Activated T-cell treated with anti-CD3 and anti-CD28 coated beads, Interleukin-2, amount 50 U/mL, for 72 hours (primary cell): ENCODE results near the gene ABCB10. TPM values are rescaled to one million over a fixed set of nuclear protein-coding genes. Genes with fewer than 3 reads are reported as not detected.
"Not testable (repeated sequence)": the region's sequence is repeated elsewhere in the genome, so short reads cannot be mapped to it uniquely, and the experiment has no call there.

Experiments used
- ATAC-seq, 2 donors: fragments of 150-1000 bp; cut with Tn5 transposase; replicated peaks in 1 of 2; 2 replicates each; pipeline ENCODE4 v1.10.0; 2021; ENCODE audit warnings: moderate library complexity in 2 of 2, mild to moderate bottlenecking in 1 of 2
- DNase-seq, 2 donors: peaks; one replicate each; pipeline ENCODE4 v3.0.0; 2021 to 2022; ENCODE audit warnings: mixed read lengths in 1 of 2
- H3K27ac Mint-ChIP-seq: one replicate; pipeline ENCODE4 v1.8.0; 2022; ENCODE audit warnings: mild to moderate bottlenecking, moderate library complexity, mixed read lengths
- H3K27me3 Mint-ChIP-seq: one replicate; pipeline ENCODE4 v1.8.0; 2022; ENCODE audit warnings: low read depth, mixed read lengths
- H3K36me3 Mint-ChIP-seq, 2 donors: one replicate each; pipeline ENCODE4 v1.8.0; 2022; ENCODE audit warnings: mixed read lengths in 2 of 2, mild to moderate bottlenecking in 1 of 2; ENCODE audit not compliant: insufficient read depth in 2 of 2
- H3K4me1 Mint-ChIP-seq: one replicate; pipeline ENCODE4 v1.8.0; 2022; ENCODE audit warnings: low read depth, mixed read lengths
- H3K4me3 Mint-ChIP-seq, 2 donors: one replicate each; pipeline ENCODE4 v1.8.0; 2022; ENCODE audit warnings: mild to moderate bottlenecking in 2 of 2, mixed read lengths in 2 of 2, moderate library complexity in 2 of 2
- H3K9me3 Mint-ChIP-seq, 2 donors: one replicate each; pipeline ENCODE4 v1.8.0; 2022; ENCODE audit warnings: mixed read lengths in 2 of 2
- total RNA-seq, 2 donors: library from RNA; stranded (reverse); gene quantifications; one replicate each; pipeline ENCODE4 v1.2.3, GENCODE V29; 2022

ABCB10 gene
- total RNA-seq, 2 donors from 2014 or later, result 25.7 to 32.0 TPM

DNA sequence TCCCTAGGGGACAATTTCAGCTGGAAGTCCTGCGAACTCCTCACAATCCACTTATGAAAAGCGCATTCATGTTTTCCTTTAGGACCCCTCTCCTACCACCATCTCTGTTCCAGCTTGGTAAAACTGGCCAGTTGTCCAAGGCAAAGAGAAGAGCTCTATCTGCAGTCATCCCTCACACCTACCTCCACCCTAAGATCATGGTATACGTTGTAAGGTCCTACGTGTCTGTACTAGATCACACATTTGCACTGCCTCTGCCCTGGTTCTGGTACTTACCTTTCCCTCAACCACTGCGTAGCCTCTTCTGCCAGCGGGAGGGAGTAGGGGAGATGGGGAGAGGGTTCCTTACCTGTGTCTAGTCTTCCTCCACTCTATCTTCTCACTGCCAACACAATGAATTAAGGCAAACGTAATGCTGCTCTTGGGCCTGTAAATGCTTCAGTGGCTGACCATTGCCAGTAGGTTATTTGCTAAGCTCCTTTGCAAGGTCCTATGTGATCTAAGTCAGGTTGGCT, 49.6 kb downstream of the ABCB10 start:
- H3K36me3 Mint-ChIP-seq, result no peaks in the 10 kb centered on the region
- DNase-seq (no peak), ATAC-seq (no peak)
- H3K27ac Mint-ChIP-seq, result peak overlapping the region; percentile 96
- peak overlapping the region; percentile 83 to 98 for H3K4me3 Mint-ChIP-seq
- H3K4me1 Mint-ChIP-seq, result peaks cover 32% of the 10 kb centered on the region
- no peaks in the 10 kb centered on the region for H3K9me3 Mint-ChIP-seq
- H3K27me3 Mint-ChIP-seq, result no peaks in the 10 kb centered on the region

- peak within 1 kb of the TSS; percentile 96 for H3K27ac Mint-ChIP-seq
- H3K4me1 Mint-ChIP-seq, result peaks cover 32% of the 10 kb centered on the region
- peak within 1 kb of the TSS; percentile 83 to 98 for H3K4me3 Mint-ChIP-seq
- peak; percentile 98 for DNase-seq
- H3K27me3 Mint-ChIP-seq, result no peaks in the 10 kb centered on the region
- ATAC-seq, result peak; percentile 94 to 96
- no peaks in the 10 kb centered on the region for H3K36me3 Mint-ChIP-seq
- no peaks in the 10 kb centered on the region for H3K9me3 Mint-ChIP-seq
Observed at GRCh38 chr1:229507951-229508822, 50.3 kb downstream of the ABCB10 start, which contains the start of gene NUP133. NUP133 (minus strand) TSS chr1:229508341; CDS start chr1:229508249, 92 bp downstream.

DNA sequence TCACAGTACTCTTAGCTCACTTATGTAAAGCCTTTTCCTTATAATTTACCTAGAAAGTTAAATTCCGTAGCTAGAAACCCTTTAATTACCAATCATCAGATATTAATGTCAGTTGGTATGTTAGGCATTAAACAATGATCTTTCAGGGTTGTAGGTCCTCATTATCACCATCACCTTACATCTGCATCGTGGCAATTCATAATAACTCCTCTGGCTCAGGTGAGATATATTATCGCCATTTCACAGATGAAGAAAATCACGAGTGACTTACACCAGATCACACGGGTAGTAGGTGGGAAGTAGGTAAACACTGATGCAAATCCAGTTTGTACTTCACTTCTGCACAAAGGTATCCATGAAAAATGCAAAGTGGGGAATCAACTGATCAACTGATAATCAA, 51.0 kb downstream of the ABCB10 start:
- H3K36me3 Mint-ChIP-seq, result peaks cover 0 to 2% of the 10 kb centered on the region in 2 donors
- peak overlapping the region; percentile 83 to 98 for H3K4me3 Mint-ChIP-seq
- peaks cover 32% of the 10 kb centered on the region for H3K4me1 Mint-ChIP-seq
- ATAC-seq (no peak), DNase-seq (no peak)
- H3K27ac Mint-ChIP-seq, result peak overlapping the region; percentile 96
- no peaks in the 10 kb centered on the region for H3K9me3 Mint-ChIP-seq
- H3K27me3 Mint-ChIP-seq, result no peaks in the 10 kb centered on the region

GRCh38 chr1:229506633-229507032, 51.9 kb downstream of the ABCB10 start:
- DNase-seq, result no peak
- ATAC-seq, result no peak
- Mint-ChIP-seq H3K27ac (peak overlapping the region; percentile 96), H3K4me3 (peak overlapping the region; percentile 83 to 98), H3K4me1 (peaks cover 32% of the 10 kb centered on the region), H3K36me3 (peaks cover 0 to 2% of the 10 kb centered on the region in 2 donors), H3K9me3 (no peaks in the 10 kb centered on the region), H3K27me3 (no peaks in the 10 kb centered on the region)

DNA sequence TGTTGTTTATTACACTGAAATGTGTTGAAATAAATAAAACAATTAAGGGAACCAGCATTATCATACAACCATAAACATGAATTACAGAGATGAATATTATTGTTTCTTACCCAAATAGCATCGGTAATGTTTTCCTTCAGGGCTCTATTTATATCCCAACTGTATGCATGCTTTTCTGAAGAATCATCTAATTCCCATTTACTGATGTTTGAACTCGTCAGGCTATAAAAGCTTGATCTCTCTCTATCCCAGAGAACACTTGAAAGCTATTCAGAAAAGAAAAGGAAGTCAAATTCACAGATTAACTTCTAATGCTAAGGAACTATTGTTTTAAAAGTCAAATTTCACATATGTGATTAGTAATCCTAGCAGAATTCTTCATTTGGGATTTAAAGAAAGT, 62.7 kb downstream of the ABCB10 start:
- H3K4me1 Mint-ChIP-seq, result no peaks in the 10 kb centered on the region
- no peak overlapping the region for H3K4me3 Mint-ChIP-seq
- H3K27me3 Mint-ChIP-seq, result no peaks in the 10 kb centered on the region
- DNase-seq, result no peak
- H3K9me3 Mint-ChIP-seq, result no peaks in the 10 kb centered on the region
- H3K27ac Mint-ChIP-seq, result no peak overlapping the region
- peaks cover 3 to 20% of the 10 kb centered on the region in 2 donors for H3K36me3 Mint-ChIP-seq
- ATAC-seq, result no peak

DNA sequence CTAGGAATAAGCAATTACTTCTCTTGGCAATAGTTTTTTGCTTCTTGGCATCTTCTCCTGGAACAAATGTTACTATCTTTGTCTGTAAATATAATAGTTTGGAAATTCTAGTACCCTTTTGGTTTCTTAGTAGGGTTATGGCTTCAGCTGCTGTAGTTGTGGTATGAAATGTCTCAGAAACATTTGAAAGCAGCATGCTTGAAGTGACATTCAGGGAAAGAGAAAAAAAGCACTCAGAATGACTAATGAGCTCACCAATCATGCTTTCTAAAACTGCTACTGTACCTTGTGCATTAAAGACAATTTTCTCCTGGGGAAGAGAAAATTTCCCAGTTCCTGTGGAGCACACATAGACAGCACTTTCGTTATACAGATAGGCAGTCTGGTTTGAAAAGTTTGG, 71.3 kb downstream of the ABCB10 start:
- ATAC-seq (no peak), DNase-seq (no peak)
- Mint-ChIP-seq H3K4me1 (no peaks in the 10 kb centered on the region), H3K4me3 (no peak overlapping the region), H3K27ac (peak overlapping the region; percentile 73), H3K27me3 (no peaks in the 10 kb centered on the region), H3K36me3 (peaks cover 8 to 27% of the 10 kb centered on the region in 2 donors), H3K9me3 (no peaks in the 10 kb centered on the region)

DNA sequence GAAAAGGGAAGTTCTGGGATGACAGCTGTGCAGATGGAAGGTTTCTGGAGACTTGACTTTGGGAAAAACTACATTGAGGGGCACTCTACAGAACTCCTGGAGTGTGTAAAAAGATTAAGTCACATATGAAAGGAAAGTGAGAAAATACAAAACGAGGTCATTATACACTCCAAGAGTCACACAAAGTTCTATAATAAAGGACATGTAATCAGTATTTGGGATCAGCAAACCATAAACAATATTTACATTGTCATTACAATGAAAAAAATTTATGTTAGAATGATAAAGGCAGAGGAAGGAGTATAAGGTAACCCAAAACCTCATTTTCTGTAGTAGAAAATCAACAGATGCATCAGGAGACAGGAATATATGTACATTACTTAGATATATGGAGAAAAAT, 73.2 kb downstream of the ABCB10 start:
- no peaks in the 10 kb centered on the region for H3K4me1 Mint-ChIP-seq
- no peaks in the 10 kb centered on the region for H3K27me3 Mint-ChIP-seq
- no peak overlapping the region for H3K27ac Mint-ChIP-seq
- no peak overlapping the region for H3K4me3 Mint-ChIP-seq
- peaks cover 7 to 27% of the 10 kb centered on the region in 2 donors for H3K36me3 Mint-ChIP-seq
- ATAC-seq, result no peak
- DNase-seq, result no peak
- no peaks in the 10 kb centered on the region for H3K9me3 Mint-ChIP-seq

- no peak for DNase-seq
- Mint-ChIP-seq H3K36me3 (peaks cover 5 to 20% of the 10 kb centered on the region in 2 donors), H3K27me3 (no peaks in the 10 kb centered on the region), H3K4me3 (no peak overlapping the region), H3K27ac (no peak overlapping the region), H3K9me3 (no peaks in the 10 kb centered on the region), H3K4me1 (no peaks in the 10 kb centered on the region)
- no peak for ATAC-seq
Observed at GRCh38 chr1:229482511-229482910, 76.0 kb downstream of the ABCB10 start.

- Mint-ChIP-seq H3K9me3 (no peaks in the 10 kb centered on the region), H3K27ac (no peak overlapping the region), H3K36me3 (peaks cover 1 to 23% of the 10 kb centered on the region in 2 donors), H3K4me3 (no peak overlapping the region), H3K27me3 (no peaks in the 10 kb centered on the region), H3K4me1 (no peaks in the 10 kb centered on the region)
- ATAC-seq (no peak), DNase-seq (no peak)
Observed at GRCh38 chr1:229480495-229480894, 78.0 kb downstream of the ABCB10 start.

DNA sequence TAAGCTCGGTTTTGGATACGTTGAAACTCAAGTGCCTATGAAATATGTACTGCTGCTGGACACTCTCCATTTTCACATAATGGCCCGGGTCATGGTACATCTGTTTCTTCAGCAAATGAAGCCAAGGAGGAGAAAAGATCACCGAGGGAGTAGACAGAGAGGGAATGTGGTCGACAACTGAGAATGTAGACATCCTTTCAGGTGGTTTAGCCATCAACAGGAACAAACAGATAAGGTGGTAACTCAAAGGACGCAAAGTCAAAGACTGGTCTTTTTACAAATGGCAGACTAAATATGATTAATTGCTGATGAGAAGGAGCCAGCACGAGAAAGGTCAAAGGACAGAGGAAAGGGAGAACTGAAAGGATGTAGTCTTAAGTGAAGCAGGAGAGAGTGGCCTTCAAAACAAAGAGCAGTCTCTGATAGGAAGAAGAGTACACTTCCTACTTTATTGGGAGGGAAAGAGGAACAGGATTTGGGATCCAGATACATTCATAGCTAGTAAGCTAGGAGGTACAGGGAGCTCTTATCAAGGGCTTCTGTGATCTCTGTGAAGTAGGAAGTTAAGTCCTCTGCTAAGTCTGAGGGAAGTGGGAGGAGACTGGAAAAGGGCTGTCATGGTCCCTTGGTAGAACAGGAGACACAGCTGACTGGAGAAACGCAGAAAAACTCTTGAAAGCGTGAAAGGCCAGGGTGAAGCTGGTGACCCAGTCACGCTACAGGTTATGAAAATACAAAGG, 78.7 kb downstream of the ABCB10 start:
- Mint-ChIP-seq H3K4me3 (no peak overlapping the region), H3K27ac (no peak overlapping the region), H3K4me1 (no peaks in the 10 kb centered on the region), H3K27me3 (no peaks in the 10 kb centered on the region), H3K9me3 (no peaks in the 10 kb centered on the region), H3K36me3 (peaks cover 1 to 20% of the 10 kb centered on the region in 2 donors)
- DNase-seq (no peak), ATAC-seq (no peak)

DNA sequence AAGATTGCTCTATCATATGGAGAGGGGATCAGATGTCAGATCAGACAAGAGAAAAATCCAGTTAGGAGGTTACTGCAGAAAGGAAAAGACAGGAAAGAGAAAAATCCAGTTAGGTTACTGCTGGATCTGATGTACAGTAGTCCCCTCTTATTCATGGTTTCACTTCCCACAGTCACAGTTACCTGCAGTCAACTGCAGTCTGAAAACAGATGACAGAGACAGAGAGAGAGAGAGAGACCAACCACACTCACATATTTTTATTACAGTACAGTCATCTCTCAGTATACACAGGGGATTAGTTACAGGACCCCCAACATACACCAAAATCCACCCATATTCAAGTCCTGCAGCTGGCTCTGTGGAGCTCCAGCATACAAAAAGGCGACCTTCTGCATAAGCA, 79.7 kb downstream of the ABCB10 start:
- no peak overlapping the region for H3K27ac Mint-ChIP-seq
- H3K27me3 Mint-ChIP-seq, result no peaks in the 10 kb centered on the region
- H3K36me3 Mint-ChIP-seq, result peaks cover 3 to 23% of the 10 kb centered on the region in 2 donors
- H3K9me3 Mint-ChIP-seq, result no peaks in the 10 kb centered on the region
- DNase-seq (no peak), ATAC-seq (peak in 1 of 2 donors; percentile 35)
- no peak overlapping the region for H3K4me3 Mint-ChIP-seq
- H3K4me1 Mint-ChIP-seq, result no peaks in the 10 kb centered on the region

- not testable (repeated sequence) for H3K27me3 Mint-ChIP-seq, H3K27ac Mint-ChIP-seq, H3K4me3 Mint-ChIP-seq, H3K9me3 Mint-ChIP-seq, ATAC-seq, H3K4me1 Mint-ChIP-seq, DNase-seq
- peaks cover 3 to 19% of the 10 kb centered on the region in 2 donors for H3K36me3 Mint-ChIP-seq
Observed at GRCh38 chr1:229475859-229476258, 82.6 kb downstream of the ABCB10 start.

- H3K4me1 Mint-ChIP-seq, result no peaks in the 10 kb centered on the region
- H3K27ac Mint-ChIP-seq, result peak overlapping the region; percentile 59
- DNase-seq, result no peak
- no peaks in the 10 kb centered on the region for H3K27me3 Mint-ChIP-seq
- ATAC-seq, result no peak
- H3K4me3 Mint-ChIP-seq, result no peak overlapping the region
- no peaks in the 10 kb centered on the region for H3K9me3 Mint-ChIP-seq
- peaks cover 2 to 25% of the 10 kb centered on the region in 2 donors for H3K36me3 Mint-ChIP-seq
Observed at GRCh38 chr1:229474509-229474908, 84.0 kb downstream of the ABCB10 start.
